Activated CD8-positive, alpha-beta T cell treated with anti-CD3 and anti-CD28 coated beads for 36 hours (primary cell): ENCODE results near the gene AVEN. TPM values are rescaled to one million over a fixed set of nuclear protein-coding genes. Genes with fewer than 3 reads are reported as not detected.
A peak's percentile ranks its signal among the peaks of the same experiment; 100 is the strongest.

Experiments used
- ATAC-seq: fragments of 200-7000 bp; cut with Tn5 transposase; one replicate; pipeline ENCODE4 v1.10.0; 2021; ENCODE audit warnings: mild to moderate bottlenecking, moderate library complexity
- CTCF ChIA-PET: fragments of 350-600 bp; sonication (Branson Sonifier 250); formaldehyde crosslinking; loops from one replicate; lab custom pipeline; 2021; ENCODE audit warnings: antibody characterized with exemption; lab: Charles Lee
- POLR2A ChIA-PET: fragments of 350-600 bp; sonication (Branson Sonifier 250); formaldehyde crosslinking; loops from one replicate; lab custom pipeline; 2021; ENCODE audit warnings: antibody characterized with exemption; lab: Charles Lee
- DNase-seq: peaks from one replicate; pipeline ENCODE4 v3.0.0-alpha.2; 2020
- H3K27ac Mint-ChIP-seq: one replicate; pipeline ENCODE4 v1.8.0; 2021; ENCODE audit warnings: mild to moderate bottlenecking, mixed read lengths
- H3K27me3 Mint-ChIP-seq: one replicate; pipeline ENCODE4 v1.8.0; 2021; ENCODE audit warnings: mixed read lengths
- H3K36me3 Mint-ChIP-seq: one replicate; pipeline ENCODE4 v1.8.0; 2021; ENCODE audit warnings: low read depth, mixed read lengths
- H3K4me1 Mint-ChIP-seq: one replicate; pipeline ENCODE4 v1.8.0; 2021; ENCODE audit warnings: low read depth, mixed read lengths
- H3K4me3 Mint-ChIP-seq: one replicate; pipeline ENCODE4 v1.8.0; 2021; ENCODE audit warnings: mild to moderate bottlenecking, moderate library complexity, mixed read lengths
- H3K9me3 Mint-ChIP-seq: one replicate; pipeline ENCODE4 v1.8.0; 2021; ENCODE audit warnings: mixed read lengths
- intact Hi-C: fragments of 100-400 bp; cut with micrococcal nuclease; formaldehyde crosslinking; loops from one replicate; pipeline ENCODE4 v1.10.0; 2022
- total RNA-seq, 2 experiments: library from RNA; stranded (reverse); gene quantifications; one replicate each; pipeline ENCODE4 v1.2.3, GENCODE V29; 2021
- TF ChIP-seq, protein P1 (sequence below): fragments of 200-600 bp; IDR thresholded peaks from one replicate; pipeline ENCODE4 v1.8.0; 2022; ENCODE audit warnings: antibody characterized with exemption, mild to moderate bottlenecking

The AVEN gene
- total RNA-seq, 2 experiments from 2014 or later, result 8.8 to 13.0 TPM

DNA sequence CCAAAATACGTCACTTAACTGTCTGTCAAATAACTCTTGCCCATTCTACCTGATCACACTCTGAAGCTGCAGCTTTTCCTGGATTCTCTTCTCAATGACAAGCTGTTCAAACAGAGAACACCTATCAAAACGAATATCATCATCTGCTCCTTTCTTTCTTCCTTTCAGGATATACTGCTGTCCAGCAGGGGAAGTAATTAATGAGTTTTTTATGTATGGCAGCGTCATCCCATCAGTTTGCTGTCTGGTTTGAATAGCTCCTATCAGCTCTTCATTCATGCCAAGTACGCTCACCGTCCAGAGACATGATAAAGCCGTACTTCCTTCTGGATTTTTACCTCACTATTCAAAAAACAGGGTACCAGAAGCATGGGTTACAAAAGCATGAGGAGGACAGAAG, 70.8 kb downstream of the AVEN start, which contains the start of gene CHRM5:
Gene CHRM5, plus strand, starts transcription at position 274 of the 400 bp plus-strand sequence. CDS start 94,221 bp downstream, outside the sequence.
- H3K4me3 Mint-ChIP-seq, result no peak within 1 kb of the TSS
- TF ChIP-seq, protein P1, sequence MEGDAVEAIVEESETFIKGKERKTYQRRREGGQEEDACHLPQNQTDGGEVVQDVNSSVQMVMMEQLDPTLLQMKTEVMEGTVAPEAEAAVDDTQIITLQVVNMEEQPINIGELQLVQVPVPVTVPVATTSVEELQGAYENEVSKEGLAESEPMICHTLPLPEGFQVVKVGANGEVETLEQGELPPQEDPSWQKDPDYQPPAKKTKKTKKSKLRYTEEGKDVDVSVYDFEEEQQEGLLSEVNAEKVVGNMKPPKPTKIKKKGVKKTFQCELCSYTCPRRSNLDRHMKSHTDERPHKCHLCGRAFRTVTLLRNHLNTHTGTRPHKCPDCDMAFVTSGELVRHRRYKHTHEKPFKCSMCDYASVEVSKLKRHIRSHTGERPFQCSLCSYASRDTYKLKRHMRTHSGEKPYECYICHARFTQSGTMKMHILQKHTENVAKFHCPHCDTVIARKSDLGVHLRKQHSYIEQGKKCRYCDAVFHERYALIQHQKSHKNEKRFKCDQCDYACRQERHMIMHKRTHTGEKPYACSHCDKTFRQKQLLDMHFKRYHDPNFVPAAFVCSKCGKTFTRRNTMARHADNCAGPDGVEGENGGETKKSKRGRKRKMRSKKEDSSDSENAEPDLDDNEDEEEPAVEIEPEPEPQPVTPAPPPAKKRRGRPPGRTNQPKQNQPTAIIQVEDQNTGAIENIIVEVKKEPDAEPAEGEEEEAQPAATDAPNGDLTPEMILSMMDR, result no peak
- no peaks in the 10 kb centered on the region for H3K36me3 Mint-ChIP-seq
- H3K9me3 Mint-ChIP-seq, result no peaks in the 10 kb centered on the region
- CTCF ChIA-PET, result interaction anchor here (0.6 to 1.1 kb wide), 3 partner anchors 84 to 1124 kb away, joined by 3 read pairs; no protein-coding TSS in a partner anchor
- ATAC-seq (no peak), DNase-seq (no peak)
- H3K4me1 Mint-ChIP-seq, result no peaks in the 10 kb centered on the region
- no peaks in the 10 kb centered on the region for H3K27me3 Mint-ChIP-seq
- POLR2A ChIA-PET, result no interaction called here
- intact Hi-C loops, result loop anchor here (10.0 kb wide), 1 partner anchor 233 kb away; no protein-coding TSS in a partner anchor
- H3K27ac Mint-ChIP-seq, result no peak within 1 kb of the TSS

DNA sequence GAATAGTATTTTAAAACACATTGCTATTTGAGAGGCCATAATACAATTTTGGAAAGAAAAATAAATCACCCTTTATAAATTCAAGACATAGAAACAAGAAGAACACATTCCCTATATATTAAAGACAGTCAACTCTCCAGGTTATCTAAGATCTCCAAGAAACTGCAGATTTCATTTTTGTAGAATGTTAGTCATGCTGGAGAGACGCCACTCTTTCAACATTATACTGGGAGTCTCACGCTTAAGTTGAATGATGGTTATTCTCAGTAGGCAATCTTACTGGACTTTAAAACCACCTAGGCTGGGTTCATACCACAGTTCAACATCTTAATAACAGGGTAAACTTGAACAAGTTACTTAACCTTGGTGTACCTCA, 74.4 kb downstream of the AVEN start:
- H3K36me3 Mint-ChIP-seq, result no peaks in the 10 kb centered on the region
- ATAC-seq (no peak), DNase-seq (no peak)
- no peak overlapping the region for H3K4me3 Mint-ChIP-seq
- no peak overlapping the region for H3K27ac Mint-ChIP-seq
- H3K9me3 Mint-ChIP-seq, result no peaks in the 10 kb centered on the region
- intact Hi-C loops, result loop anchor here (10.0 kb wide), 1 partner anchor 230 kb away; no protein-coding TSS in a partner anchor
- TF ChIP-seq, protein P1, result no peak
- peaks cover 2% of the 10 kb centered on the region for H3K4me1 Mint-ChIP-seq
- POLR2A ChIA-PET, result no interaction called here
- H3K27me3 Mint-ChIP-seq, result no peaks in the 10 kb centered on the region
- CTCF ChIA-PET, result interaction anchor here (2.9 kb wide), 1 partner anchor 229 kb away, joined by 16 read pairs; no protein-coding TSS in a partner anchor

GRCh38 chr15:33963831-33964664, 75.0 kb downstream of the AVEN start:
- H3K4me3 Mint-ChIP-seq, result no peak overlapping the region
- H3K9me3 Mint-ChIP-seq, result no peaks in the 10 kb centered on the region
- TF ChIP-seq, protein P1, result peak; percentile 40
- POLR2A ChIA-PET, result interaction anchor here (0.6 kb wide), 1 partner anchor 13 kb away, joined by 3 read pairs; no protein-coding TSS in a partner anchor
- H3K4me1 Mint-ChIP-seq, result peaks cover 2% of the 10 kb centered on the region
- CTCF ChIA-PET, result interaction anchor here (0.6 to 2.9 kb wide), 4 partner anchors 24 to 229 kb away, joined by 3 to 16 read pairs (median 3); no protein-coding TSS in a partner anchor
- H3K27me3 Mint-ChIP-seq, result no peaks in the 10 kb centered on the region
- ATAC-seq (no peak), DNase-seq (no peak)
- H3K27ac Mint-ChIP-seq, result no peak overlapping the region
- no peaks in the 10 kb centered on the region for H3K36me3 Mint-ChIP-seq
- intact Hi-C loops, result loop anchor here (10.0 kb wide), 1 partner anchor 229 kb away; no protein-coding TSS in a partner anchor

GRCh38 chr15:33960549-33960935, 78.5 kb downstream of the AVEN start:
- H3K4me3 Mint-ChIP-seq, result no peak overlapping the region
- POLR2A ChIA-PET, result no interaction called here
- intact Hi-C loops, result loop anchor here (10.0 kb wide), 1 partner anchor 226 kb away; no protein-coding TSS in a partner anchor
- H3K36me3 Mint-ChIP-seq, result no peaks in the 10 kb centered on the region
- no peak for DNase-seq
- H3K27ac Mint-ChIP-seq, result no peak overlapping the region
- ATAC-seq, result no peak
- no peaks in the 10 kb centered on the region for H3K9me3 Mint-ChIP-seq
- CTCF ChIA-PET, result no interaction called here
- H3K4me1 Mint-ChIP-seq, result peaks cover 2% of the 10 kb centered on the region
- TF ChIP-seq, protein P1, result no peak
- no peaks in the 10 kb centered on the region for H3K27me3 Mint-ChIP-seq
